Amygdala (tissue), 56 donors: ENCODE results near the gene NPTX1.

Source experiments
- DNase-seq, 56 donors: peaks; one replicate each; lab custom pipeline; 2025; lab: John Stamatoyannopoulos, UW

Gene NPTX1

DNA sequence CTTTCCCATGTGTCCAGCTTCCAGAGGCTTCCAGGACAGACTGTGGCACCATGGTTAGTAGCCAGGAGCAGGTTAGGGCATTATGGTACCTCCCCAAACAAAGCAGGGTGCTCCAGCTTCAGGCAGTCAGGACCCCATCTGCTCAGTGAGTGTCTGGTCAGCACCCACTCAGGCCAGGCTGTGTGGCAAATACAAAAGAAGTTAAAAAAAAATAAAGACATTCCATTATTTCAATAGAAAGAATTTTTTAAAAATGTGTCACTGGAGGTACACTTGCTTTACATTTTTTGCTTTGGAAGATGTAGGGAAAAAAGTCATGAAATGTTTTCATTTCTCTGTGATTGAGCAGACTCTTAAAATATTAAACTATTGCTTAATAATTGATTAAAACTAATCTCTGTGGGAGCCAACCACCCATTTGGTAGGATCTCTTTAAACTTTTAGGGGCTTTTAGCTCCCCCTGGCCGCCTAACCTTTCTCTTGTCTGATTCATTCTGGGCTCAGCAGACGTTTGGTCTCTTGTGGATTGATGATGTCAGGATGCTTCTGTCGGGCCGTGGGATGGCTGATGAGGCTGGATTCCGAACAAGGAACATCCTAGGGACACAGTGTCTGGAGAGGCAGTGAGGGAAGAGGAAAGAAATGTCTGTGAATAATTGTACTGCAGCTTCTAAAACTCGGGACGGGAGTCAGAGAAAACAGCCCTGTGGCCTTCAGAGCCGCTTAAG lies 28.4 kb upstream of the NPTX1 start:
- DNase-seq, result no peak

DNA sequence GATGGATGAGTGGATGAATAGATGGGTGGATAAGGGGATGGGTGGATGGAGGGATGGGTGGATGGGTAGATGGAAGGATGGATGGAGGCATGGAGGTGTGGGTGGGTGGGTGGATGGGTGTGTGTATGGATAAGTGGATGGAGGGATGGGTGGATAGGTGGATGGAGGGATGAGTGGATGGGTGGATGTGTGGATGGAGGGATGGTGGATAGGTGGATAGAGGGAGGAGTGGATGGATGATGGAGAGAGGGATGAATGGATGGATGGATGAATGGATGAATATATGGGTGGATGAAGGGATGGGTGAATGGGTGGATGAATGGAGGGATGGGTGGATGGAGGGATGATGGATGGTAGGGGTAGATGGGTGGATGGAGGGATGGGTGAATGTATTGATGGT lies 27.5 kb upstream of the NPTX1 start:
- no peak for DNase-seq

DNA sequence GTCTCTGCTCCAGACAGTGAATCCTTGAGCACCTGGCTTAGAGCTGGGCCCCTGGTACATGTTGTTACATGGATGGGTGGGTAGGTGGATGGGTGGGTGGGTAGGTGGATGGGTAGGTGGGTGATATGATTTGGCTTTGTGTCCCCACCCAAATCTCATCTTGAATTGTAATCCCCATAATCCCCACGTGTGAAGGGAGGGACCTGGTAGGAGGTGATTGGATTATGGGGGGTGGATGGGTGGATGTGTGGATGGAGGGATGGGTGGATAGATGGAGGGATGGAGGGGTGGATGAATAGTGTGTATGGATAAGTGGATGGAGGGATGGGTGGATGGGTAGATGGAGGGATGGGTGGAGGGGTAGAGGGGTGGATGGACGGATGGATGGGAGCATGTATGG lies 26.6 kb upstream of the NPTX1 start:
- no peak for DNase-seq

DNA sequence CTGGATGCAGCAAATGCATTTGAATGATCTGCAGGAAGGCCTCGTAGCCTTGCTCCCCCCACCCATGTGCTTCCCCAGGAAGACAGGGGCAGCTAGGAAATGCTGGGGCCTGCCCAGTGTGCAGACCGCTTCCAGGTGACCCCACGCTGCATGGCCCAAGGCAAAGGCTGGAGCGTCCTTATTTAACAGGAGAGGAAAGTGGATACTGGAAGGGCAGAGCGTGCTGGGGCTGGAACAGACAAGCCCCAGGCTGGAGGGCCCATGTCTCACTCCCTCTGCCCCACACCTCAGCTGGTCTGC lies 26.1 kb upstream of the NPTX1 start:
- DNase-seq, result no peak

DNA sequence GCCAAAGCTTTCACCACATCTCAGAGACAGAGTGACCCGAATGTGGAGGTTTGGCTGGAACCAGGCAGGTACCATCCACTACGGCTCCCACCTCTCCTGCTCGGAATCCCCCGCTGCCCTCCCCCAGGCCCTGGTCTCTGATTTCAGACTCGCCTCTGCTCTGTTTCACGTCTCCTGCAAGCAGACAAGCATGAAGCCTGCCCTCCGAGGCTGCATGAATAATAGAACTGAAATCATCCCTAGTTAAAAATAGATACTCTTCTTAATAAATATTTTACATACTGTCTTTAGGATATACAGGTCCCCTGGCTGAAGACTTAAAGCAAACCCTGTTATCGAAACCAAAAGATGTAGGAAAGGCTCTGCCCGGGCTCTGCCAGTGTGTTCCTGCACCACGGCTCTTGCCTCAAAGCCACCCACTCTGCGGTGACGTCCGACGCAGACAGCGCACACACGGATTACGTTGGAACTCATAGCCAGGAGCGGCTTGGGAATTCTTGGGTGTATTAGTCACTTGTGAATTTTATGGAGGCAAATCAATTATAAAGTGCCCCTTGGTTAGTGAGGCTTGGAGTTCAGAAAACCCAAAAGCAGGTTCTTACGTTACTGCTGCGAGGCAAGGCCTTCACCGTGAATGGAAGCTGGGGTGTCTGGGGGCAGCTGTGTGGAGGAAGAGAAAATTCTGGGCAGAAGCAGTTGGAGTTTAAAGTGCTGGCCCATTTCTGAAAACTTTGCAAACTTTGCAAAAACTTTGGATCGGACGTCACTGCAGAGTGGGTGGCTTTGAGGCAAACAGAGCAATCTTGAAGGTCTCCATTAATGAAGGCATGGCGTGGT lies 25.6 kb upstream of the NPTX1 start:
- peak in 10 of 56 donors; percentile 6 to 44 (median 16) for DNase-seq

DNA sequence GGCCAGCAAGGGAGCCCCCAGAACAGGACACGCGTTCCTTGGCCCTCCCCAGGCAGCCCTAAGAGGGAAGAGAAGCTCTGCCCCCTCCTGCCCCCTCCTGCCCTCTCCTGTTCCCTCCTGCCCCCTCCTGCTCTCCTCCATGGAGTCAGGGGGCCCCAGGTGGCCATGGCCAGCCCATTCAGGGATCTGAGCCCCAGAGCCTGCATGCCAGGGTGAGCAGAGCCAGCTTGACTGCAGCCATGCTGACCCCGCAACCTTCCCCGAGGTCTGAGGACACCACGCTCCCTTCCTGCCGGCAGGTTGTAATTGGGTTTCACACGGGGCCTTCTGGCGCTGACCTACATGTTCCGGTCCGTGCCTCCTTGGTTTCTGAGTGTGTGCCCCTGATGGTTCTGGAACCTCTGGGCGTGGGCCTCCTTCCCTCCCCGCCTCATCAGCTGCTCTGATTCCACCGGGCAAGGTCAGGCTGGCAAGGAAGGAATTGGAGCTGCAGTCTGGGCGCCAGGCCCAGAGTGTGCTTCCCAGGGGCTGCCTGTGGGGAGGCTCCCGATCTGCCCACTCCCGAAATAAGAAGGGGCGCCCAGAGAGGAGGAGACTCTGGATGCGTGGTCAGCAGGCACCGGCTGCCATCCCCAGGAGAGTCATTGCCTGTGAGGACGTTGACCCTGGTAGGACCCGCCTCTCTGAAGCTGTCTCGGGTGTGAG lies 23.7 kb upstream of the NPTX1 start:
- peak in 1 of 56 donors; percentile 34 for DNase-seq

DNA sequence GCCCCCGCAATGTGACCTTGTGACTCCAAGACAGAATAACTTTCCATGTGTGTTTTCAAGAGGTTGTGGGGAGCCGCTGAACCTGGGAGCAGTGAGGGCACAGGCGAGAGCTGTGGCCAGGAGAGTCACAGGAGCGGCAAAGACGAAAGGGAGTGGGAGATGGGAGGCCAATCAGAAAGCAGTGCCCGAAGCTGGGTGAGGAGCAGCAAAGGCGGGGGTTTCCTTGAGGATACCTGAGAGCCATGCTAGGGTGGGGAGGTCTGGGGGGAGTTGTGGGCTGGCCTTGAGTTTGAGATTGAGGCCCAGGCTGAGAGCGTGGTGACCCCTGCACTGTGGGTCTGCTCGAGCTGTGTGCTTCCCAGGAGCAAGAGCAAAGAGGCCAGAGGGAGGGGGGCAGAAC lies 23.2 kb upstream of the NPTX1 start:
- no peak for DNase-seq

DNA sequence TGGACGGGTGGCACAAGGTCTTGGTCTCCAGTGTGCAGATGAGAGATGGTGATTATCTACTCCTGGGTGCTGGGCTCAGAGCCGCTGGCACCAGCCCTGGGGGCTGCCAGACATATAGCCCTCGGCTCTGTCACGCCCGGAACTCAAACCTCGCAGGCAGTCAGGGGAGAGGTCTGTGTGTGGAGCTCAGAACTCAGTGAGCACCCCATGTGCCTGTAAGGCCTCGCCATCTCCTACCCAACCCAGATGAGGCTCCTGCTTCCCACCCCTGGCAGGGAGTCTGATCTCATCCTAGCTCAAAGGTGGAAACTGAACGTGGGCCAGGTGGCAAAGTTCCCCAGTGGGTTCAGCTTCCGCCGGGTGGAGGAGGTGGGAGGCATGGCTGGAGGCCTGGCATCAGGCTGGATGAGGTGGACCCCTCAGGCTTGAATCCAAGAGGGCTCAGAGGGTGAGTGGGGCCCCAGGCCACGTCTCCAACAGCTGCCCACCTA lies 22.6 kb upstream of the NPTX1 start:
- no peak for DNase-seq

DNA sequence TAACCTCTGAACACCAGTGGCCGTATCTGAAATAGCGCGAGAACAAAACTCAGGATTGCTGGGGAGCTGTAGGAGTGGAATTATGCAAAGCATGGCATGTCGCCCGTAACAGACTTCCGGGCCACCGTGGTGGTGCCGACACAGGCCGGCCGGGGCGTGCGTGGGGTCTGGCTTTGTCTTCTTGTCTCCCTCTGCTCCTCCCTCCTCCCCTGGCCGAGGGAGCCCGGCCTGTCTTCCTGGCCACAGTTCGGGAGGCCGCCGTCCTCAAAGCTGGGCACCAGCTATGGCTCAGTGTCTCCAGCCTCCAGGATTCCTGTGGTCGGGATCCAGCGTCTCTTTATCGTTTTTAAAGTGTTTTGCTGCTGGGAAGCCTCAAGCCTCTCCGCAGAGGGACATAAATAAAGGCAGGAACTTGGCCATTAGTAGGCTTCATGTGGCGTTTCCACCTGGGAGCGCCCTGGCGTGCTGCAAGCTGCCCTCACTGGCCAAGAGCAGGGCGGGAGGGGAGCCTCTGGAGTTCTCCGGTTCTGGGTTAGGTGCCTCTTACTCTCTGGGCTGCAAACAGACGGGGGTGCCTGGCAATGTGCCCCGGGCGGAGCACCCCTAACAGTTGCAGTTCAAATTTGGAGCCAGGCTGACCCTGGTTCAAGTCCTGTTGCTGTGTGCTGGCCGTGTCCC lies 22.0 kb upstream of the NPTX1 start:
- DNase-seq, result no peak

DNA sequence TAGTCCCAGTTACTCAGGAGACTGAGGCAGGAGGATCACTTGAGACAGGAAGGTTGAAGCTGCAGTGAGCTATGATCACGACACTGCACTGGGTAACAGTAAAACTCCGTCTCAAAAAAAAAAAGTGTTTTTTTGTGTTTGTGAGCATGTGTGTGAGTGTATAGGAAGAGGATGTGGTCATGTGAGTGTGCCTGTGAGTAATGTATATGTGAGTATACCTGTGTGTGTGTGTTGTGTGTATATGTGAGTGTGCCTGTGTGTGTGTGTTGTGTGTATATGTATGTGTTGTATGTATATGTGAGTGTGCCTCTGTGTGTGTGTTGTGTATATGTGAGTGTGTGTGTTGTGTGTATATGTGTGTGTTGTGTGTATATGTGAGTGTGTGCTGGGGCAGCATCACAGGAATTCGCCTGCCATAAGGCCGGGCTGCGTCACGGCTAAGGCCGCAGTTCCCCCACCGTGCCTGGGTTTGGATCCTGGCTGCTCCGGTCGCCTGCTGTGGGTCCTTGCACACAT lies 21.4 kb upstream of the NPTX1 start:
- no peak for DNase-seq

DNA sequence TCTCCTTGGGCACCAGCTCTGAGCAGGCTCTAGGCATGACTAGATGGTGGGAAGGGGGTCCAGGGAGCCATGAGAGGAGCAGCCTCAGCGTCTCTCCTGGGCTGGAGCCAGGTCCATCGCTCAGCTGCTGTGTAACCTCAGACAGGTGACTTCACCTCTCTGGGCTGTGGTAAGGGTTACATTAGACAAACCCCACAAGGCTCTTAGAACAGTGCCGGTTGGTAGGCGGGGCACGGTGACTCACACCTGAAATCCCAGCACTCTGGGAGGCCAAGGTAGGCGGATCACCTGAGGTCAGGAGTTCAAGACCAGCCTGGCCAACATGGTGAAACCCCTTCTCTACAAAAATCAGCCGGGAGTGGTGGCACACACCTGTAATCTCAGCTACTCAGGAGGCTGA lies 18.1 kb upstream of the NPTX1 start:
- DNase-seq, result no peak

DNA sequence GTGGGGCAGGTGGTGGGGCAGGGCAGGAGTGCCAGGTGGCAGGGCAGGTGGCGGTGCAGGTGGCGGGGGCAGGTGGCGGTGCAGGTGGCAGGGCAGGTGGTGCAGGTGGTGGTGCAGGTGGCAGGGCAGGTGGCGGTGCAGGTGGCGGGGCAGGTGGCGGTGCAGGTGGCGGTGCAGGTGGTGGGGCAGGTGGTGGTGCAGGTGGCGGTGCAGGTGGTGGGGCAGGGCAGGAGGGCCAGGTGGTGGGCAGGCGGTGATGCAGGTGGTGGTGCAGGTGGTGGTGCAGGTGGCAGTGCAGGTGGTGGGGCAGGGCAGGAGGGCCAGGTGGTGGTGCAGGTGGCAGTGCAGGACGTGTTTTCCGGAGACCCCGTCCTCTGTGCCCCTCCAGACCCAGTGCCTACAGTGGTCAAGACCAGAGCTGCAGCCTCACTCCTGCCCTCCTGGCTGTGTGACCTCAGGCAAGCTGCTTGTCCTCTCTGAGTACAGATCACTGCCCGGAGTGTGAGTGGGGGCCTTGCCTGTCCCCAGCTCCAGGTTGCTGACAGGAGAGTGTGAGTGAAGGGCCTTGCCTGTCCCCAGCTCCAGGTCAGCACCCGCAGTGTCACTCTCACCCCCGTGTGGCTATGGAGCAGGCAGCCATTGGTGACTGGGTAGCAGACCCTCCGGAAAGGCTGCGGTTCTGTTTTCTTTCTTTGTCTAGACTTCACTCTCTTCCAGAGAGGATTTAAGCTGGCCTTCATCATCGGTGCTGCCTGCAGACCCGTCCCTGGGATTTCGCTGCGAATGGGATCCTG lies 16.1 kb upstream of the NPTX1 start:
- no peak for DNase-seq

DNA sequence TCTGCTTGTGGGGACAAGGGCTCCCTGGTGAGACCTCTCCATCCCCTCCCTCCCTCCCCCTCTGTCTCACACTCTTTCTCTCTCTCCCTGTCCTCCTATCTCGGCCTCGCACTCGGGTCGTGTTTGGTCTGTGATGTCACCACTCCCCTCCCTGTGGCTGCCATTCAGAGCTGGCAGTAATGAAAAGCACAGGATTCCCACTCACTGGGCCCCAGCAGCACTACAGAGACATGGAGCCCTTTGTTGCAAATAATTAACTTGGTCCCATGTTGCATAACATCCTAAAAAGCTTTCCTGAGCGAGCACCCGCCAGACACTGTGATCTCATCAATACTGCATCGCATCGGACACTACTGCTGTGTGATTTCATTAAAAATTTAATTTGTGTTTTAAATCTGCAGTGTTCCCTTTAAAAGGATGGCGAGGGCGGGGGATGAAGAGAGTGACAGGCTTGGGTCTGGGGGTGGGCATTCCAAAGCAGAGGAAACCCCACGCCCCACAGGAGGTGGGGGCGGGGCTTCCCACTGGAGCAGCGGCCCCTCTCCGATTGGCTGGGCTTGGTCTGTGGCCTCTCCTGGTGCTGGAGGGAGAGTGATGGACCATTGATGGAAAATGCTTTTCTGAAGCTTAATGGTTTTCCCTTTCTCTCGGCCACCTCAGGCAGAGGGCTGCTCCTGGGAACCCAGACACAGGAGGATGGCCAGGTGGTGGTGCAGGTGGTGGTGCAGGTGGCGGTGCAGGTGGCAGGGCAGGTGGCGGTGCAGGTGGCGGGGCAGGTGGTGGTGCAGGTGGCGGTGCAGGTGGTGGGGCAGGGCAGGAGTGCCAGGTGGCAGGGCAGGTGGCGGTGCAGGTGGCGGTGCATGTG lies 15.3 kb upstream of the NPTX1 start:
- no peak for DNase-seq

DNA sequence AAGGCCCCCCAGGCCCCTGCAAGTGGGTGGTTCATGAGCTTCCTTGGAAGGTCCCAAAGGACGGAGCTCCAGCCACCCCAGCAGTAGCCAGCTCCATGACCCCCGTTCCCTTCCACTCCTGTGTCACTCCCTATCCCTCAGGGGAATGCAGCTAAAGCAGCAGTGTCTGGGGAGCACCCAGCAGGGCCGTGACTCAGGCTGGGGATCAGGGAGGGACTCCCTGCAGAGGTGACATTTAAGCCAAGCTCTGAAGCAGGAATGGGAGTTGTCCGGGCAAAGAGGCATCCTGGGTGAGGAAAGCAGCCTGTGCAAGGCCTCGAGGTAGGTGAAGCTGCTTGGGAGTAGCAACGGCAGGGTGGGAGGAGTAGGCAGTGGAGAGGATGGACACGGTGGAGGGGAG lies 11.1 kb upstream of the NPTX1 start:
- no peak for DNase-seq

DNA sequence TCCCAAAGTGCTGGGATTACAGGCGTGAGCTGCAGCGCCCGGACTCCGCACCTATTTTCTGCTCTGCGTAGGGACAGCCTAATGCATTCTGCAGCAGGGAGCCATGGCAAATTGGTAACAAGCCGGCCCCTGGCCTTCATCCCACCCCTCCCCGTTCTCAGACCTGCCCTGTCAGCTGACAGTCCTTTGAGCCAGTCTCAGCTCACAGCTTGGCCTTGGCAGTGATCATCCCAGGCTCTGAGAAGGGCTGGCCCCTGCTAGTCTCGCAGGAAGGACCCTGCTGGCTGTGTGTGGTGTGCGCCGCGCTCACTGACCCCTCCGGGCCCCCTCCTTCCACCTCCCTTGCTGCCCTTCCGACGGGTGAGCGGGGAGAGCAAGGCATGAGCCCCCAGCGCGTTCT lies 10.3 kb upstream of the NPTX1 start:
- no peak for DNase-seq

DNA sequence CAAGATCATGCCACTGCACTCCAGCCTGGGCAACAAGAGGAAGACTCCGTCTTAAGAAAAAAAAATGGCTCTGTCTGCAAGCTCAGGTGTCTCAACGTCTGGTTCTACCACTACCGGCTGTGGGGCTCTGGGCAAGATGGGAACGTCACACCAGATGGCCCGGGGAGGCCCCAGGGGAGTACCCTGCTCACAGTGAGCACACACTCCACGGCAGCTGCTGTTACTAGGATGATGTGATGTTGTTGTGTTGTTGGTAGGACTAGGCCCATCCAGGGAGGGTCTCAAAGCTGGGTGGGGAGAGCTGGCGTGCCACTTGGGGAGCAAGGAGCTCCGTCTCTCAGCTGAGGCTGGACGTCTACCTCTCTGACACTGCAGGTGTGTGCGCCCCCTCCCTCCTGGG lies 9.4 kb upstream of the NPTX1 start:
- no peak for DNase-seq

DNA sequence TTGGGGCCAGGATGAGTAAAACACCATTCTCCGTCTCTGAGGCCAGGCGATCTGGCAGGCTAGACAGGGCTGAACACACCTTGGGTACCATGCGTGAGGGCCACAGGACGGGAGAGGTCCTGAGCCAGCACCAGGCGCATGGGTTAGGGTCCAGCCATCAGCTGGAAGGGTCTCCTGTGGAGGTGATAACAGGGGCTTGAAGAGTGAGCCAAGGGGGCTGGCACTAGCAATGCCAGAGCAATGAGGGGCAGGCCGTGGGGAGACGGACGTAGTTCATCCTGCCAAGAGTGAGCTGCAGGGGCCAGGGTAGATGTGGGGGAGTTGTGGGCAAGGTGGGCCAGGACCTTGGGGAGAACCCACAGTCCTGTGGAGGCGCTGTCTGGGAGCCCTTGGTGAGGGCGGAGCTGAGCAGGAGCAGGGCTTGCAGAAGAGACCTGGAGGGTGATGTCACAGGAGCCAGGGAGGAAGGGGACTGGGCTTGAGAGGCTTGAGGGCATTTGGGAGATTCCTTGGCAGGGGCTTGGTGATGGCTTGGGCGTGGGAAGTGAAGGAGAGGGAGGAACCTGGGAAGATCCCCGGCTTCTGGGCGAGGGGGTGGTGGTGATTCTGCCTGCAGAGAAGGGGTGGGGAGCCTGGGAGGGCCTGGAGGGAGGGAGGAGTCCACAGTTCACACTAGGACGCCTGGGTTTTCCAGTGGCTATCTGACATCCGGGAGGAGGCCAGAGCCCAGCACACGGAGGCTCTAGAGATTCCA lies 6.3 kb upstream of the NPTX1 start:
- DNase-seq, result no peak

DNA sequence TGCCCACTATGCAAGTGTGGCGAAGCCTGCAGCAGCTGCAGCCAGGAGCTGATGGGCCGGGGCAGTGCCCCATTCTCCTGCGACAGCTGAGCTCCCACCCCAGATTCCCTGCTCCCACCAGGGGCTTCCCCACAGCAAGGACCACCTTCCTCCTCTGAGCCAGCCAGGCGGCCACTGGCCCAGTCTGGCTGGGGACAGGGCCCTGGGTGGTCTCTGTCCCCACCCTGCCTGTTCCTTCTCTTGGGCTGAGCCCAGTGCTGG lies 5.6 kb upstream of the NPTX1 start:
- DNase-seq, result no peak
